C1 segment of cervical spinal cord (tissue), 14 donors: ENCODE data around the gene EML1.

Source experiments
- DNase-seq, 14 donors: peaks; one replicate each; lab custom pipeline; 2025; lab: John Stamatoyannopoulos, UW

The EML1 gene

GRCh38 chr14:99964979-99965378, 171.8 kb downstream of the EML1 start:
- no peak for DNase-seq

DNA sequence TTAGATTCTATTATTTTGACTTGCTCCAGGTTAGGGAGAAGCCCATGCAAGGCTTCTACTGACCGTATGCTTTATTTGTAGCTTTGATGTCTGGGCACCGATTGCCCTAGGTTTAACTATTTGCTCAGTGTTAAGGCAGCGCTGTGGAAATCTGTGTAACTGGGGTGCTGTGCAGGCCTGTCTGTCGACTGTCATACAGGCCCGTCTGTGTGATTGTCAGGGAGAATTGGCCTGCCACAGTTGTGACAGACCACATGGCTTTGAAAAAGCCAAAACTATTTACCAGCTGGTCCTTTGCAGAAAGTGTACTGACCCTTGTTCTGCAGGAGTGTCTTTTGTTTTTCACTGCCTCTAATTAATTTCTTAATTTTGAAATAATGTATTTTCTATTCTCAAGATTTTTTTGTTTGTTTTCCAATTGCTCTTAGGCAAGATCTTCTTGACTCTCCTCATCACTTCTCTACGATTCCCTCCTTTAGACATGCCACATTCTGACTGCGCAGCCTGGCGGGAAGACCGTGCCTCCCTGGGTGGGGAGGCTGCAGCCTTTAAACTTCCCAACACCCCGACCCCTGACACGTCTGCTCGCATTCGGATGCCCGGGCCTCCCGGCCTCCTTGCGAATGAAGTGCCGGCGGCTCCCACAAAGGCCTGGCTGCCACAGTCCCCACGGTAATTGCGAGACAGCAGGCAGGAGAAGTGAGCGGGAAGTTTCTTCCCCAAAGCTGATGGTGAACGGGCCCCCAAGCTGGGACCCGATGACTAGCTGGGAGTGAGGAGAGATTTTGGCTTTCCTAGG, 173.0 kb downstream of the EML1 start:
- no peak for DNase-seq

DNA sequence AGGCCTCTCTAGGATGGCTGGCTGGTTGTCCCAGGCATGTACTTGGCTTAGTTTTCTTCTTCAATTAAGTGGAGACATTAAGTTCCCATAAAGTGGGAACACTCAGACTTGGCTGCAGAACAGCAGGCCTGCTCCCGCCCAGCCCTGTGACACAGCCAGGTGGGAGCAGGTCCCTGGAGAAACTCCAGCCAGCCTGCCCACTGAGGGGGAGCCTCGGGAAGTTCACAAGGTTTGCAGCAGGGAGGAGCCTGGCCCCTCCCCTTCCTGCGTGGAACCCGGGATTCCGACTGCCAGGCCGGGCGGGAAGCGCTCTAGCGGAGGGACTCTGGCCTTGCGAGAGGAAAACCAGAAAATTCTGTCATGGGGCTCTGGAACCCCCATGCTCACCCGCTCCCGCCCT, 173.7 kb downstream of the EML1 start:
- DNase-seq = no peak

DNA sequence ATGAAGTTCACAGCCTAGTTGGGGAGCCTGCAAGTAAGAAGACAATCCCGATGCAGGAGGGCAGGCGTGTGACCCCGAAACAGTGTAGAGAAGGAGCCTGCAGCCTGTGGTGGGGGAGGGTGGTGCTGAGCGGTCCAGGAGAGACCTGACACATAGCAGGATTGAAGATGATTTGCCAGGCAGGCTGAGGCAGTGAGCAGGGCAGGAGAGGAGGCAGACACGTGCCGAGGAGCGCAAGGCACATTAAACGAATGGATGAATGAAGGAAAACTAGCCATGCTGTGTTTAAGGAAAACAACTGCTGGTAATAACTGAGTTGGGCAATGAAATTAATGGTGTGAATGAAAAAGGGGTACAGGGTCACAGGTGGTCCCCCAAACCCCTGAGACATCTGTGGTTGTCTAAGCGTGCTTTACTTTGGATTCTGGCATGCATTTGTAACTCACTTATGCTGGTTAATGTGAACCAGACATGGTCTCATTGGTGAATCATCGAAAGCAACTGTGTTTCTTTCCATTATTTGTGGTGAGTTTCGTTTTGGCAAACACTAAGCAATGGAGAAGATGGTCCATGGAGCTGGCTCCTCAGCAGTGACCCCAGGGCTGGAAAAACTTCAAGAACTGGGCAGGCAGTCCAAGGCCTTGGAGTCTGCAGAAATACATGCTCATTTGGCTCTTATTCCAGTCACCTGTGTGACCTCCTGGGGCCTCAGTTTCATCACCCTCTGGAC, 175.1 kb downstream of the EML1 start:
- no peak for DNase-seq

- no peak for DNase-seq
Measured at GRCh38 chr14:99968941-99969340, 175.7 kb downstream of the EML1 start.

- DNase-seq = no peak
Measured at GRCh38 chr14:99969673-99970322, 176.6 kb downstream of the EML1 start.

- peak in 12 of 14 donors; percentile 55 to 81 (median 69) for DNase-seq
Measured at GRCh38 chr14:99971087-99971940, 178.1 kb downstream of the EML1 start.

DNA sequence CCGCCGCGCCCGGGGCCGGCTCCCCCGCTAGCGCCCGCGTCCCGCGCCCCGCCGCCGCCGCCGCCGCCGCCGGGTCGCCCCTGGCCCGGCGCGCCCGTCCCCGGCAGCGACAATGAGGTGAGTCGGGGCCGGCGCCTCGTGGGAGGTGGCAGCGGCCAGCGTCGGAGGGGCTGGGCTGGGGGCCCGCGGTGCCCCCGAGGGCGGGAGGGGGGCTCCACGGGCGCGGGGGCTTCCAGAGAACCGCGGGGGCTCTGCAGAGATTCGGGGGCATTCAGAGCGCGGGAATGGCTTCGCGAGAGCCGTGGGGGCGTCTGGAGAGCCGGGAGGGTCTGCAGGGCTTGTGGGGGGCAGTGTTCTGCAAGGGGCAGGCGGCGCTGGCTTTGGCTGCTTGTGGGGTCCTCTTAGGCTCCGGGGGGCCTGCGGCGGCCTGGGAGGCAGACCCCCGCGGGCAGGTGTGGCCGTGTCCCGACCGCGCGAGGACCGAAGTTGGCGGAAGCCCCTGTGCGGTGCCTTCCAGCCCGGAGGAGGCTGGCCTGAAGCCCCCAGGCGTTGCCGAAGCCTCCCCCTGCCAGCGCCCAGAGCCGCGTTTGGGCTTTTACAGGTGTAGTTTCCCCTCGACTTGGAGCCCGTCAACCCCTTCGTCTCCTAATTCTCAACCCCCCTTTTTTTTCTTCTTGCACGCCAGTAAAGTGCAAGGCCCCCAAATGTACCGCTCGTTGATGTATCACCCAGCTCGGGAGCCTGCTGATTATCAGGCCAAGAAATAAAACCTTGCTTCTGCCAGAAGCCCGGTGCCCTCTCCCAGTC, 178.9 kb downstream of the EML1 start:
- DNase-seq = peak in 4 of 14 donors; percentile 7 to 21 (median 16)

DNA sequence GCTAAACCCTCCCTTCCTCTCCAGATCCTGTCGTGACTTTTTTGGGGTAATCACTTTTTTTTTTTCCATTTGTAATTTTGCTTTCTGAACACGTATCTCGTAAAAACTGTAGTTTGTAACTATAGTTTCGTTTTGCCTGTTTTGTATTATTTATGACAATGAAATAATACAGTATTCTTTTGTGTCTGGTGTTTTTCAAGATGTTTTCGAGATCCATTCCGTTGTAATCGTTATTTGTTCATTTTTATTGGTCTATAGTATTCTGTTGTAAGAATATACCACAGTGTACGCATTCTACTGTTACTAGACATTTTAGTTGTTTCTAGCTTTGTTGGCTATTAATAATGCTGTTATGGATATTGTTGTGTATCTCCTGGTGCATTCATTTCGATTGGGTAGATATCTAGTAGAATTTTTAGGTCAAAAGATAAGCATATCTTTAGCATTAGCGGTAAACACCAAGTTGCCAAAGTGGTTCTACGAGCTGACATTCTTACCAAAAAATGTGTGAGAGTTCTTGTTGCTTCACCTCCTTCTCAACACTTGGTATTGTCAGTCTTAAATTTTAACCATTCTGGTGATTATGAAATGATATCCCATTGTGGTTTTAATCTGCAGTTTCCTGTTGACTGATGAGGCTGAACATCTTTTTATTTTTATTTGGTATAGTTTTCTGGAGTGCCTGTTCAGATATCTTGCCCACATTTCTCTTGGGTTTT, 179.7 kb downstream of the EML1 start:
- no peak for DNase-seq

DNA sequence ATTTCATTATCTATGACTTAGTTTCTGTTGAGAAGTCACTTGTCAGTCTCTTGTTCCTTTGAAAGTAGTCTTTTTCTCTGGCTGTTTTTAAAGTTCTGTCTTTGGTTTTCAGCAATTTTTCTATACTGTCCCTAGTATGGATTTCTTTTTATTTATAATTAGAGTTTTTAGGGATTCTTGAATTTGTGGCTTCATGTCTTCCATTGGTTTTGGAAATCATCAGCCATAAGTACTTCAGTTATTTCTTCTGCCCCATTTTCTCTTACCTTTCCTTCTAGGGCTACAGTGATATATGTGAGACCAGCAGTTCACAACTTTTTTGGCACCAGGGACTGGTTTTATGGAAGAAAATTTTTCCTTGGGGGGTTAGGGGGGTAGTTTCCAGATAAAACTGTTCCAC, 182.0 kb downstream of the EML1 start:
- DNase-seq = no peak

- DNase-seq = no peak
Measured at GRCh38 chr14:99976021-99976420, 182.8 kb downstream of the EML1 start.

GRCh38 chr14:99976681-99977080, 183.5 kb downstream of the EML1 start:
- no peak for DNase-seq

GRCh38 chr14:99980299-99980698, 187.1 kb downstream of the EML1 start:
- DNase-seq = no peak

DNA sequence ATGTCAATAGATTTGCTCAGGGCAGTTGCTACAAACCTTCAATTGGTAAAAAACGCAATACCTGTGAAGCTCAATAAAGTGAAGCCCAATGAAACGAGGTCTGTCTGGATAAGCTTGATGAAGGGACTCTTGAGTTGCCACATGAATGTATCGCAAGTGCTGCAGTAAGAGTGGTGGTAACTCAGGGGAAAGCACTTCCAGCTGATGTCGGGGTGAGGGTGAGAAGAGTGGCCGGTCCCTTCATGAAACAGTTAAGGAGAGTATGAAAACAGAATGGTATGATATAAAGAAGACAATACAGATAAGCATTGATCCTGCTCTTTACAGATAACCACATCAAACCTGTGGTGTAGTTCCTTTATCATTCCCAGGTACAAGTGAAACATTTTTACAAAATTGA, 188.6 kb downstream of the EML1 start:
- DNase-seq = no peak

DNA sequence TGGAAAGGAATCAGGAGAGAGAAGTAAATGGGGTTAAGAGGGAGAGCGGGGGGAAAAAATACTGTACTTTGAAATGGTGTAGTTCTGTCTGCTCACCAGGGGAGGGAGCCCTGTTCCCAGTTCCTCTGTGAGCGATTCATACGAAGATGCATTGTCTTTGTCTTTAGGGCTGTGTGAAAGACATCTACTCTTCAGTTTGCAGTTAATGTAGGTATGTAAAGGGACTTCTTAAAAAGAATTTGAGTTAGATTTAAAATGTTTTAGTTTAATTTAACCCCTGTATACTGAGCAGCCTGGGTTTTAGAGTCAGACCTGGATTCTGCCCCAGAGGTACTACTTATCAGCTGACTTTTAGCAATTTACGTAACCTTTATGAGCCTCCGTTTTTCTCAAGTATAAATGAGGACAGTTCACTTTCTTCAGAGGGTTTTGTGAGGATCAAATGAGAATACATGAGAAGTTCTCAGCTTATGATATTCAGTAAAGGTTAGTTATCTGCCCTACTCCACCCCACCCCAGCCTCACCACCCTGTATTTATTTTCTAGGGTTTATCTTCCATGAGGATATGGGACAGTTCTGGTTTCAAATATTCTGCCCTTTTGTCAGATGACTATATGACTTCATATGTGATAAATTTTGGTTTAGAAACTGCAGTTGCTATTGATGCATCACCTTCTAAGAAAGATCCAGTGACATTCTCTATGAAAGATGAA, 189.5 kb downstream of the EML1 start:
- DNase-seq = peak in 7 of 14 donors; percentile 8 to 65 (median 26)

- DNase-seq = no peak
Measured at GRCh38 chr14:99983251-99984015, 190.2 kb downstream of the EML1 start.

DNA sequence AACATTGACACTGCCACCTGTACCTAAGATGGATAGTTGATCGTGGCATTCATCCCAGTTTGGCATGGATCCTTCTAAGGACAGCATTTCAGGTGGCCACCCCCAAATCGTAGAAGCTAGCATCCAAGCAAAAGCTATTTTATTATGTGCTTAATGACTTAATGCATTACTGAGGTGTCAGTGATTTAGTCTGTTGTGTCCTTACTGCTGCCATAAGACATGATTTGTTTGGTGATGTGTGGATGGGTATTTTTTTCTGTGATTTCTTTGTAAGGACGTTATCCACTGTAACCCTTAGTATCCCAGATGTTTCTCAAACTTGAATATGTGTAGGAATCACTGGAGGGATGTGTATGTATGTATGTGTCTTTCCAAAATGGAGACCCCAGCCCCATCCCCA, 190.8 kb downstream of the EML1 start:
- no peak for DNase-seq

DNA sequence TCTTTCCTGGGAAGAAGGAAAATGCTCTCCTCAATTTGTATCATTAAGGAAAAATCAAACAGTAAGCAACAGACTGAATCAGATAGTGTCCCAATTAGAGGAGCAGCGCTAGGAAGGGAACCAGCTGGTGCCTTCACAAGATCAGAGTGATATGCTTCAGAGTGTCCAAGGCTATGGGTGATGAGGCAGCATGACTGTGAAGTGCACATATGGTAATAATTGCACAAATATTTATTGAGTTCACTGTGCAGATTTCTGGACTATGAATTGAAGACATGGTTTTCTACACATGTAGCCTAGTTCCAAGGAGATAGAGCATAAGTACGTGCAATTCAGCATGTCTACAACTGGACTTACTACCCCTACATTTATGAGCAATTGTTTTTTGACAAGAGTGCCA, 193.2 kb downstream of the EML1 start:
- peak in 1 of 14 donors; percentile 16 for DNase-seq

DNA sequence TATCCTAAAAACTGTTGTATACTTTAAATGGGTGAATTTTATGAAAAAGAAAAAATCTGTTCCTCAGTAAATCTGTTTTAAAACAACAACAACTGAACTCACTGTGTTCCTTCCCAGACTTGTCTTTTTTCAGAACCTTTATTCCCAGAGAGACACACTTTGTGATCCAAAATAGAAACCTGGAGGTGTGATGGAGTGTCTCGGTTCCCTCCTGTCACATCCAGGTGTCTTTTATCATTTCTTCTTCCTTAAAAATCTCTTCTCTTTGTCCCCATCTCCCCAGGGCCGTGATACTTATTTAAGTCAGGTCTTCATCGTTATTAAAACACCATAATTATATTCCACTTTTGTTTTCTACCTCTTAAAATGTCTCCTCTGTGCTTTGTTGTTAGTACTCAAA, 195.8 kb downstream of the EML1 start:
- no peak for DNase-seq
